Right lobe of liver (tissue), 6 donors: ENCODE results near the gene KIF18A. TPM values are rescaled to one million over a fixed set of nuclear protein-coding genes. Genes with fewer than 3 reads are reported as not detected.

Experiments used
- ATAC-seq, 4 donors: fragments of 200-7000 bp; cut with Tn5 transposase; one replicate each; pipeline ENCODE4 v1.9.1; 2020; ENCODE audit warnings: mild to moderate bottlenecking in 4 of 4, moderate library complexity in 4 of 4
- DNase-seq, 3 donors: peaks; one replicate each; pipeline ENCODE4 v3.0.0-alpha.2; 2020
- H3K27ac ChIP-seq, 3 donors: fragments of 200-600 bp; one replicate each; pipeline ENCODE4 v1.8.0; 2022
- H3K27me3 ChIP-seq, 2 donors: fragments of 200-600 bp; one replicate each; pipeline ENCODE4 v1.8.0; 2022
- H3K36me3 ChIP-seq, 4 donors: fragments of 200-600 bp; sonication (generic) in 1 of 4; one replicate each; pipeline versions ENCODE4 v1.5.1 to v1.8.0; 2017 to 2022; ENCODE audit warnings: control low read depth in 1 of 4
- H3K4me1 ChIP-seq, 4 donors: fragments of 200-600 bp; sonication (generic) in 1 of 4; one replicate each; pipeline versions ENCODE4 v1.5.1 to v1.8.0; 2017 to 2022; ENCODE audit warnings: control low read depth in 1 of 4
- H3K4me3 ChIP-seq, 3 donors: fragments of 200-600 bp; one replicate each; pipeline ENCODE4 v1.8.0; 2022
- H3K9me3 ChIP-seq, 4 donors: fragments of 200-600 bp; sonication (generic) in 1 of 4; one replicate each; pipeline versions ENCODE4 v1.5.1 to v1.8.0; 2017 to 2022; ENCODE audit warnings: control low read depth in 1 of 4
- CTCF ChIP-seq, 4 donors: fragments of 200-600 bp in 3 of 4; fragments of 450-650 bp in 1 of 4; IDR thresholded peaks; one replicate each; pipeline versions ENCODE4 v1.5.1 to v1.8.0; 2016 to 2022; ENCODE audit warnings: antibody characterized with exemption in 4 of 4, mild to moderate bottlenecking in 2 of 4
- POLR2A ChIP-seq: fragments of 450-650 bp; IDR thresholded peaks from one replicate; pipeline ENCODE4 v1.6.1; 2017; ENCODE audit warnings: antibody characterized with exemption, mild to moderate bottlenecking
- WGBS: methylation state at CpG from one replicate; pipeline ENCODE4 v1.1.6; 2018; ENCODE audit warnings: low coverage, low lambda C conversion rate; ENCODE audit not compliant: insufficient coverage; ENCODE audit errors: missing lambda C conversion rate; 5-methylcytosine and 5-hydroxymethylcytosine counted together
- intact Hi-C, 2 donors: fragments of 100-400 bp; cut with DNase I; formaldehyde crosslinking; loops; one replicate each; pipeline versions ENCODE4 v1.11.2 to v1.14.1; 2022
- total RNA-seq, 6 experiments: library from RNA; depleted of rRNA in 2 of 6; stranded (reverse); fragments of >200 nt in 2 of 6; fragmentation: NEBNext Ultra II Directional in 3 of 6; extraction: Animal tissue kit (Norgen Biotek cat#: 25700) in 3 of 6; gene quantifications; one replicate each; pipeline versions ENCODE4 v1.1.0 to v1.2.4, GENCODE V29; 2016 to 2023
- donor health status: DM: no; HTN: yes; CAD: no.
- donor health status: DM: no; HTN: no; CAD: no.
- donor health status: DM: no; HTN: no; CAD: no.
- donor health status: DM: no; HTN: yes; CAD: no.
- donor health status: DM: no; HTN: yes; CAD: no.

KIF18A gene
- total RNA-seq, 6 experiments from 2014 or later = 0.11 to 0.81 (median 0.23) TPM

GRCh38 chr11:27977527-27977926 is 130.4 kb downstream of the KIF18A start:
- no peak for ATAC-seq
- no peak for TF ChIP-seq CTCF (IDR thresholded peaks at IDR 0.05)
- TF ChIP-seq POLR2A = no peak
- Histone ChIP-seq H3K27me3 (no peaks in the 10 kb centered on the region), H3K4me1 (no peaks in the 10 kb centered on the region), H3K36me3 (no peaks in the 10 kb centered on the region), H3K9me3 (no peaks in the 10 kb centered on the region), H3K4me3 (no peak overlapping the region), H3K27ac (no peak overlapping the region)
- intact Hi-C loops = no loop called here
- 58% methylated on average over 2 of the region's 2 CpGs for WGBS
- DNase-seq = no peak

DNA sequence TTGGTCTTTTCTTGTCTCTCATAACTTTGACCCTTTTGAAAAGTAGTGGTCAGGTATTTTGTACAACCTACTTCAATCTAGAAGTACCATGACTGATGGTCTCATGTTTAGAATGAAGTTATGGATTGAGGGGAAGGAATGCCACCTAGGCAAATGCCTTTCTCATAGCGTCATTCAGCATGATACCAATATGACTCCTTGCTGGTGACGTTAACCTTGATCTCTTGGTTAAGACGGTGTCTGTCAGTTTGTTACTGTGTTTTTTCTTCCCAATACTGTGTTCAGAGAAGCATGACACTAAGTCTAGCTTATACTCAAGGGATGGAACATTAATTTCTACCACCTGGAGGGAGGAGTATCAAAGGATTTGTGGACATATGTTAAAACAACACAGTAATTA is 130.9 kb downstream of the KIF18A start:
- no peak overlapping the region for H3K27ac ChIP-seq
- DNase-seq = no peak
- no peaks in the 10 kb centered on the region for H3K9me3 ChIP-seq
- intact Hi-C loops = no loop called here
- no peaks in the 10 kb centered on the region for H3K27me3 ChIP-seq
- no peak overlapping the region for H3K4me3 ChIP-seq
- WGBS = 59% methylated on average over 3 of the region's 3 CpGs
- no peaks in the 10 kb centered on the region for H3K4me1 ChIP-seq
- no peak for ATAC-seq
- H3K36me3 ChIP-seq = no peaks in the 10 kb centered on the region
- TF ChIP-seq POLR2A (no peak), CTCF (IDR thresholded peaks at IDR 0.05) (no peak)

DNA sequence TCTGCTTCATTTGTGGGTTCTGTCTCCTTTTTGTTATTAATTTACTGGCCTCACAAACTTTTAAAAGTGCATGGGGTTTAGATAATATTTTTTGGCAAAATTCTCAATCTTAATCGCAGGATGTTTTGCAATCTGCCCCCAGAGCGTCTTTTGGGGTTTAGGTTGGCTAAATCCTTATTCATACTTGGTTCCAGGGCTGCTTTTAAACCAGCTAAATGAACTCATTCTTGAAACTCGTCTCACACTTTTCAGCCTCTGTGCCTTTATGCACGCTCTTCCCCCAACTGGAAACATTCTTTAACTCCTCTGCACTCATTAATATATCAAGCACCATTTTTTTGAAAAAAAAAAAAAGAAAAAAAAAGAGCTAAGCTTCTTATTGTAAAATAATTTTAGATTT is 131.7 kb downstream of the KIF18A start:
- H3K27ac ChIP-seq = no peak overlapping the region
- no peaks in the 10 kb centered on the region for H3K9me3 ChIP-seq
- 37% methylated on average over 4 of the region's 4 CpGs for WGBS

DNA sequence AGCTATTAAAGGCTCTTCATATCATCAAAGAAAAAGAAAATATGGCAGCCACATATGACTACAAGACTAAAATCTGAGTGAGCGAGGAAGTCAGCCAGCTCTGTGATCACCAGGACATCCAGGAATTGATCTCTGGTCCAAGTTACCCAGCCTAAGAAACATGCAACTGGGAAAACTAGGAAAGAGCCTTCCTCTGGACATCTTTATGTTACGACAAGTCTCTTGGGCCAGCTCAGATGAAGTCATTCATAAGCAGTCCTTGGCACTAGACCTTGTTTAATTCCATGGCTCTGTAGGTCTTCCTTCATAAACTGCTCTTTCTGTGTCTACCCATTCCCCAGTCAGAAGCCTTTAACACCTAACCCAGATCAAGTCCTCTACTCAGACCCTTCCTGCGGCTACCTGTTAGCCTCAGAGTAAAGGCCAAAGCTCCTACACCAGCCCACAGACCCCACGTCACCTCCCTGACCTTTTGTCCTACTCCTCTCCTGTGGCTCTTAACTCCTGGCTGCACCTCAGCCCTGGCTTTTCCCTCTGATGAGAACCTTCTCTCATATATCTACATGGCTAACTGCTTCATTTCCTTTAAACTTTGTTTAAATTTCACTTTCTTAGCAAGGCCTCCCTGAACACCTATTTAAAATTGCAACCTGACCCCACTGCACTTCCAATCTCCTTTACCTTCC is 134.0 kb downstream of the KIF18A start:
- Histone ChIP-seq H3K9me3 (no peaks in the 10 kb centered on the region), H3K36me3 (no peaks in the 10 kb centered on the region), H3K27me3 (no peaks in the 10 kb centered on the region), H3K4me1 (no peaks in the 10 kb centered on the region), H3K4me3 (no peak overlapping the region), H3K27ac (no peak overlapping the region)
- intact Hi-C loops = no loop called here
- TF ChIP-seq CTCF (IDR thresholded peaks at IDR 0.05) = no peak
- TF ChIP-seq POLR2A = no peak
- DNase-seq (no peak), ATAC-seq (no peak)
- 68% methylated on average over 3 of the region's 4 CpGs for WGBS

More for the DNA sequence above, 131.7 kb downstream of the KIF18A start:
- TF ChIP-seq POLR2A (no peak), CTCF (IDR thresholded peaks at IDR 0.05) (no peak)
- H3K4me3 ChIP-seq = no peak overlapping the region
- no peaks in the 10 kb centered on the region for H3K36me3 ChIP-seq
- intact Hi-C loops = no loop called here
- H3K27me3 ChIP-seq = no peaks in the 10 kb centered on the region
- H3K4me1 ChIP-seq = no peaks in the 10 kb centered on the region
- ATAC-seq (no peak), DNase-seq (no peak)
